Measurements from ENCODE around the gene CTAGE8.
"Not testable (repeated sequence)": the region's sequence is repeated elsewhere in the genome, so short reads cannot be mapped to it uniquely, and the experiment has no call there.

Gene CTAGE8, protein sequence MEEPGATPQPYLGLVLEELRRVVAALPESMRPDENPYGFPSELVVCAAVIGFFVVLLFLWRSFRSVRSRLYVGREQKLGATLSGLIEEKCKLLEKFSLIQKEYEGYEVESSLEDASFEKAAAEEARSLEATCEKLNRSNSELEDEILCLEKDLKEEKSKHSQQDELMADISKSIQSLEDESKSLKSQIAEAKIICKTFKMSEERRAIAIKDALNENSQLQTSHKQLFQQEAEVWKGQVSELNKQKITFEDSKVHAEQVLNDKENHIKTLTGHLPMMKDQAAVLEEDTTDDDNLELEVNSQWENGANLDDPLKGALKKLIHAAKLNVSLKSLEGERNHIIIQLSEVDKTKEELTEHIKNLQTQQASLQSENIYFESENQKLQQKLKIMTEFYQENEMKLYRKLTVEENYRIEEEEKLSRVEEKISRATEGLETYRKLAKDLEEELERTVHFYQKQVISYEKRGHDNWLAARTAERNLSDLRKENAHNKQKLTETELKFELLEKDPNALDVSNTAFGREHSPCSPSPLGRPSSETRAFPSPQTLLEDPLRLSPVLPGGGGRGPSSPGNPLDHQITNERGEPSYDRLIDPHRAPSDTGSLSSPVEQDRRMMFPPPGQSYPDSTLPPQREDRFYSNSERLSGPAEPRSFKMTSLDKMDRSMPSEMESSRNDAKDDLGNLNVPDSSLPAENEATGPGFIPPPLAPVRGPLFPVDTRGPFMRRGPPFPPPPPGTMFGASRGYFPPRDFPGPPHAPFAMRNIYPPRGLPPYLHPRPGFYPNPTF

DNA sequence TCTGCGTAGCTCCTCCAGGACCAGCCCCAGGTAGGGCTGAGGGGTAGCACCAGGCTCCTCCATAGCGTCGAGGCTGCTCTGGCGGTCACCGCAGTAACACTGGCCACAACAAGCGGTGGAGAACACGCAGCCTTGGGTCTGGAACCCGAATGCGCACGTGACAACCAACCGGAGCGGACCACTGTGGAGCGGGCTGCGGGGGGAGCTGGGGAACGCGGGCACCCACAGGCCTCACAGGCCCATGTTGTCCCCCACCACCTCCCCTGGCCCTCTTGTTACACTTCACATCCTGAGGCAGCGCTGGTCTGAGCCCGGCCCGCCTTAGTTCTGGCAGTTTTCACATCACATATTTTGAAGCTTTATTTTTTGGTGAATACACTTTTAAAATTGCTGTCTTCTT is at the start of gene CTAGE8:
Gene CTAGE8 (minus strand): TSS at position 101 of the 400 bp plus-strand sequence. CDS start 38 bp downstream, at position 63.
- H3K36me3 ChIP-seq (ENCODE audit: control insufficient read depth, low read depth, low read length); H3K4me1 ChIP-seq (ENCODE audit: control insufficient read depth, low read depth, low read length); H3K27me3 ChIP-seq (ENCODE audit: control insufficient read depth, insufficient read depth, low read length); H3K9me3 ChIP-seq (ENCODE audit: control insufficient read depth, low read depth, low read length); H3K9ac ChIP-seq (ENCODE audit: low read length); H3K27ac ChIP-seq (ENCODE audit: low read length); H3K4me3 ChIP-seq (ENCODE audit: low read length): not testable (repeated sequence)

DNA sequence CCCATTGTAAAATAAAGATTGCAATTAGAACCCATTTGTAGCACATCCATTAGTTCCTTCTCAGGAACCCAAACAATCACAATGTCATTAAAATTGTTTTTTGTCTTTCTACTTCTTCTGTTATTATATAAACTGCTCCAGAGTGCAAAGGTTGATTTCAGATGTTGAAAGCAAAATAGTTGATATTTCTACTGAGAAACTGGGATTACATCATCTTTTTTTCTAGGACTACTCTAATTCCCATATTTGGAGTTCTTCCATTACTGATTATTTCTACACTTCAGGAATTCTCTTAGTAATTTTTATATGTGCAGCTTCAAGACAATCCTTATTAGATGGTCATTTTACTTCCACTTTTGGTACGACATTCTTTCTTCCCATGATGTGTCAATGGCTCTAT is 48.4 kb upstream of the CTAGE8 start:
- H3K27ac ChIP-seq (ENCODE audit: low read length); H3K4me1 ChIP-seq (ENCODE audit: control insufficient read depth, low read depth, low read length); H3K27me3 ChIP-seq (ENCODE audit: control insufficient read depth, insufficient read depth, low read length); H3K9ac ChIP-seq (ENCODE audit: low read length); H3K36me3 ChIP-seq (ENCODE audit: control insufficient read depth, low read depth, low read length); H3K9me3 ChIP-seq (ENCODE audit: control insufficient read depth, low read depth, low read length); H3K4me3 ChIP-seq (ENCODE audit: low read length): not testable (repeated sequence)

DNA sequence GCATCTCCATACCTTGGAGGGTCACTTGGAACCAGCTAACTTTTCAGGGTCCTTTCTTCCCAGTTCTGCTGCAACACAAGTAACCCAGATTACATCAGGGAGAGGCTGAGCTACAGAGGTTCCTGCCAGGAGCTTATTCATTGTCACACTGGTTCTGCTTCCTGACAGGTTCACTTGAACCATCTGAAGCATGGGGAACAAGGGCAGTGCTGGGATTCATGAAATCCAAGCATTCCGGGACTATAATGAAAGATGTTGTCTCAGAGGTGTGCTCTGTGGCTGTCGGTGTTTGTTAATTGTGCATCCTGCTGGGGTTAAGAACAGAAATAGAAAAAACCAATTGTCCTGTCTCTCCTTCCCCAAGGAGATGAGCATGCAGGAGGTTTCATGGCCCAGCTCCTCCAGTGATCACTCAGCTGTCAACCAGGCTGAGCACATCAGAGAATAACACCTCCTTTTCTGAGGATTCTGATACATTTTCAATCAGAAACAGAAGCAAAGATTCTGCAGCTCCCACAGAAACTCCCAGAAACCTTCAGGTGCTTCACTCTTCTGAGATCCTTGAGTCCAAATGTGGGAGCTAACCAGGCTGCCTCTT is 42.9 kb upstream of the CTAGE8 start, which contains the start of gene OR2A1:
Gene OR2A1 (plus strand): TSS at position 548 of the 598 bp plus-strand sequence. CDS start 5,706 bp downstream, outside the sequence.
- H3K4me1 ChIP-seq (ENCODE audit: control insufficient read depth, low read depth, low read length); H3K9me3 ChIP-seq (ENCODE audit: control insufficient read depth, low read depth, low read length); H3K4me3 ChIP-seq (ENCODE audit: low read length); H3K9ac ChIP-seq (ENCODE audit: low read length); H3K27me3 ChIP-seq (ENCODE audit: control insufficient read depth, insufficient read depth, low read length); H3K27ac ChIP-seq (ENCODE audit: low read length); H3K36me3 ChIP-seq (ENCODE audit: control insufficient read depth, low read depth, low read length): not testable (repeated sequence)

DNA sequence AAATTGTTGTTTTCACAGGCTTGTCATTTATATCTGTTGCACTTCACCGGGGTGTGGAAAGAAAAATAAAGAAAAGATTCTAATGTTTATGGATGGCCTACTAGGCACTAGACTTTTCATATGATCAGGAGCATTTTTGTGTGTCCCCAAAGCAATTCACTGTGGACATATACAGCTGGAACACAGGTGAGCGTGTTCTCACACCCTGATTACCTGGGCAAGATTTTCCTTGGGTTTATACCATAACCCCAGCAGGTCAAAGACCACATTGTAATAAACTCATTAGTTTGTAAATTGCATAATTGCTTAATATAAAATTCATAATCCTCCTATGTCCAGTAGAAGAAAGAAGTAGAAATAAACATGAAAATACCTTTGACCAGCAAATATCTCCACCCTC is 42.1 kb upstream of the CTAGE8 start:
- not testable (repeated sequence) for H3K9me3 ChIP-seq (ENCODE audit: control insufficient read depth, low read depth, low read length)

DNA sequence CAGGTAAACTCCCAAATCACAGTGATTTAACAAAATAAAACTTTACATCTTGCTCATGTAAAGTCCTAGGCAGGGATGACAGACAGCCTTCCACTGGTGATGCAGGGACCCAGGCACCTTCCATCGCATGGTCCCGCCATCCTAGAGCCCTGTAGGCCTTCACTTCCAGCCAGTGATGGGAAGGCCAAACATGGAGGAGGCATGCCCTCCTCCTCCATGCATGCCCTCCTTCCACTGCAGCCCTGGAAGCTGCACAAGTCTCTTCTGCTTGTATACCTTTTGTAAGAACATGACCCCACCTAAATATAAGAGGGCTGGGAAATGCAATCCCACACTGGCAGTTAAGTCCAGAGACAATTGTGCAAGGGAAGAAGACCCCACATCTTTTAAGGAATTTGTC is 40.6 kb upstream of the CTAGE8 start:
- H3K27me3 ChIP-seq (ENCODE audit: control insufficient read depth, insufficient read depth, low read length); H3K9ac ChIP-seq (ENCODE audit: low read length); H3K4me3 ChIP-seq (ENCODE audit: low read length); H3K36me3 ChIP-seq (ENCODE audit: control insufficient read depth, low read depth, low read length); H3K27ac ChIP-seq (ENCODE audit: low read length); H3K4me1 ChIP-seq (ENCODE audit: control insufficient read depth, low read depth, low read length); H3K9me3 ChIP-seq (ENCODE audit: control insufficient read depth, low read depth, low read length): not testable (repeated sequence)

More for the DNA sequence above, 42.1 kb upstream of the CTAGE8 start:
- not testable (repeated sequence) for H3K4me1 ChIP-seq (ENCODE audit: control insufficient read depth, low read depth, low read length); H3K9ac ChIP-seq (ENCODE audit: low read length); H3K36me3 ChIP-seq (ENCODE audit: control insufficient read depth, low read depth, low read length); H3K4me3 ChIP-seq (ENCODE audit: low read length); H3K27me3 ChIP-seq (ENCODE audit: control insufficient read depth, insufficient read depth, low read length); H3K27ac ChIP-seq (ENCODE audit: low read length)

DNA sequence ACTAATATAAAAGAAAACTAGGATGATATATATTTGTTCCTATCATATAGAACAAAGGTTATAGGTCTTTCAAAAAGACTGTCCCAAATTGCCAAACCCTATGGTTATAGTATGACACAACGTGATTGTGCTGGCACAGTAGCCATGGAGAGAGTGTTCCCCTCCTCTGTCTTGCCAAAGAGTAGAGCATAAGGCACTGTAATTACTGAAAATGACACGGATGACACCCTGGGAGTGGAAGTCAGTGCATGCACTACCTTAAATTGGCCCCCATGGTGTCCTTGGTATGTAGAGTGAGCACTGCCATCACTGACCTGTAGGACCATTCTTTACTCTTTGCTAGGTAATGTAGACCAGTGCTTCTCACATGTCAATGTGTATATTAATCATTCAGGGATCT is 36.1 kb upstream of the CTAGE8 start:
- not testable (repeated sequence) for H3K9ac ChIP-seq (ENCODE audit: low read length); H3K36me3 ChIP-seq (ENCODE audit: control insufficient read depth, low read depth, low read length); H3K4me3 ChIP-seq (ENCODE audit: low read length); H3K27ac ChIP-seq (ENCODE audit: low read length); H3K27me3 ChIP-seq (ENCODE audit: control insufficient read depth, insufficient read depth, low read length); H3K4me1 ChIP-seq (ENCODE audit: control insufficient read depth, low read depth, low read length); H3K9me3 ChIP-seq (ENCODE audit: control insufficient read depth, low read depth, low read length)

DNA sequence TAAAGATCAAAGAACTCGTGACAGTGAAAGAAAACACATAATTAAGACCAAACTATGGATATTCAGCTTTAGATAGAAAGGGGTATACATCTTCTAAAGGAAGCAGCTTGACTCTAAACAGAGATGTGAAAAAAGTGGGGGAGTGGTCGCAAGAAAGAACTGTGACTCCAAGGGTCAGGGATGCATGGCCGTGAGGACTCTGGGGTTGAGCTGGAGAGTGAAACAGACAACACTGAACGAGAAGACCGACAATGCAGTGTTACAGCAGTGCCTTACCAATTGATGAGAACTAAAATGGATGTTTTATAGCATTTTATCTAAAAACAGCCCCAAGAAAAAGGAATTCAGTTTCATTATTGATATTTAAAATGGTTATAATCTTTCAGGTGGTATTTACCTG is 34.5 kb upstream of the CTAGE8 start:
- H3K36me3 ChIP-seq (ENCODE audit: control insufficient read depth, low read depth, low read length); H3K27me3 ChIP-seq (ENCODE audit: control insufficient read depth, insufficient read depth, low read length); H3K4me3 ChIP-seq (ENCODE audit: low read length); H3K9me3 ChIP-seq (ENCODE audit: control insufficient read depth, low read depth, low read length); H3K9ac ChIP-seq (ENCODE audit: low read length); H3K27ac ChIP-seq (ENCODE audit: low read length); H3K4me1 ChIP-seq (ENCODE audit: control insufficient read depth, low read depth, low read length): not testable (repeated sequence)

DNA sequence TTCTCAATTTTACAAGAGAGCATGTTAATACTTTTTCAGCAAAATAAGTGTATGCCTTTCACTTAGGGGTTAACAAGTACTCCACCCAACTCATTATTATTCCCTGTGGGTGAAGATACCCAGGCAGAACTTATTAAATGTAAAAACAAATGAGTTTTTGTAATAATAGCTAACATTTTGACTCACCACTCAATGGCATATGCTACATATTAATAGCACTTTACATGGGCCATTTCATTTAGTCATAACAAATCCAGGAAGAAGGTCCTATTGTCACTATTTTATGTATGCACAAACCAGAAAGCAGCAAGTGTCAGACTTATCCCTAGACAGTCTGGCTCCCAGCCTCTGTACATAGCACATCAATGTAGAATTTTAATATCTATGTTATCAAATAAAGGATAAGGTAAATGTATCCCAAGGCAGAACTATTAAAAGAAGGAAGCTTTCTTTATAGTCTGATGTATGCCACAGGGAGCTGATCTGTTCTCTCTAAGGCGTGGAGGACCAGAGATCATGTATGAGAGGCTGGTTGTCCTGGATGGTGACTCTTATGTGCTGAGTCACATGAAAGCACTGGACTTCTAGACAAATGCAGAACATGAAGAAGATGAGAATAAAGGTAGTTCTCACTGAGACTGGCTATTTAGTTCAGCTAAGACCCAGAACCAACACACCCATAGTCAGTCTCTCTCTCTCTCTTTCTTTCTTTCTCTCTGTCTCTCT is 33.7 kb upstream of the CTAGE8 start:
- H3K4me1 ChIP-seq (ENCODE audit: control insufficient read depth, low read depth, low read length); H3K27me3 ChIP-seq (ENCODE audit: control insufficient read depth, insufficient read depth, low read length); H3K9ac ChIP-seq (ENCODE audit: low read length); H3K4me3 ChIP-seq (ENCODE audit: low read length); H3K9me3 ChIP-seq (ENCODE audit: control insufficient read depth, low read depth, low read length); H3K36me3 ChIP-seq (ENCODE audit: control insufficient read depth, low read depth, low read length); H3K27ac ChIP-seq (ENCODE audit: low read length): not testable (repeated sequence)

DNA sequence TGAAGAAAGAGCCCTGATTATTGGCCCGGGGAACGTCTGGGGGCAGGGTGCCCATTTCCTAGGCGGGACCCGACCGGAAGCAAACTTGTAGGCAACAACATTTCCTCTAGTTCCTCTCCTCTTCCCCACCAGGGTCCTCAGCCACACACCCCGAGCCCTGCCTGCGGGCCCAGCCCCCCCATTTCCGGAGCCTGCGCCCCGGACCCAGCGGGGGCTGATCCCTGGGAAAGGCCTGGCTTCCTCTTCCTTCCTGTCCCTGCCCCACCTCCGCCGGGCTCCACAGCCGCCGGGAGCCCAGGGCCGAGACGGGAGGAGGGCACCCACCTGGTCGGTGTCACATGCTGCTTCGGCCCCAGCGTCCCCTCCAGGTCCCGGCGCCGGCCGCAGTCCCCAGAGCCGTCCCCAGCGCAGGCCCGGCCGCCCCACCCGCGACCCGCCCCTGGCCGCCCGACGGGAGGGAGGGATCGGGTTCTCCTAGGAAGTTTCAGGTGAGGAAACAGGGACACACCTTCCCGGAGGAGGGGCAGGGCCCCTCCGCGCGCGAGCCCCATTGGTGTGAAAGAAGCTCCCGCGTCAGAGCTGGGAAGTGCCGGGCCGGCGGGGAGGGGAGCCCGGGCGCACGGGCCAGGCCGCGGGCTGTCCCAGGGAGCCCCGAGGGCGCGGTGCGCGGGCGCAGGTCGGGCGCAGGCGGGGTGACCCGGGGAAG is 24.9 kb upstream of the CTAGE8 start:
- H3K9me3 ChIP-seq (ENCODE audit: control insufficient read depth, low read depth, low read length); H3K27ac ChIP-seq (ENCODE audit: low read length); H3K4me3 ChIP-seq (ENCODE audit: low read length); H3K9ac ChIP-seq (ENCODE audit: low read length); H3K4me1 ChIP-seq (ENCODE audit: control insufficient read depth, low read depth, low read length); H3K27me3 ChIP-seq (ENCODE audit: control insufficient read depth, insufficient read depth, low read length); H3K36me3 ChIP-seq (ENCODE audit: control insufficient read depth, low read depth, low read length): not testable (repeated sequence)

DNA sequence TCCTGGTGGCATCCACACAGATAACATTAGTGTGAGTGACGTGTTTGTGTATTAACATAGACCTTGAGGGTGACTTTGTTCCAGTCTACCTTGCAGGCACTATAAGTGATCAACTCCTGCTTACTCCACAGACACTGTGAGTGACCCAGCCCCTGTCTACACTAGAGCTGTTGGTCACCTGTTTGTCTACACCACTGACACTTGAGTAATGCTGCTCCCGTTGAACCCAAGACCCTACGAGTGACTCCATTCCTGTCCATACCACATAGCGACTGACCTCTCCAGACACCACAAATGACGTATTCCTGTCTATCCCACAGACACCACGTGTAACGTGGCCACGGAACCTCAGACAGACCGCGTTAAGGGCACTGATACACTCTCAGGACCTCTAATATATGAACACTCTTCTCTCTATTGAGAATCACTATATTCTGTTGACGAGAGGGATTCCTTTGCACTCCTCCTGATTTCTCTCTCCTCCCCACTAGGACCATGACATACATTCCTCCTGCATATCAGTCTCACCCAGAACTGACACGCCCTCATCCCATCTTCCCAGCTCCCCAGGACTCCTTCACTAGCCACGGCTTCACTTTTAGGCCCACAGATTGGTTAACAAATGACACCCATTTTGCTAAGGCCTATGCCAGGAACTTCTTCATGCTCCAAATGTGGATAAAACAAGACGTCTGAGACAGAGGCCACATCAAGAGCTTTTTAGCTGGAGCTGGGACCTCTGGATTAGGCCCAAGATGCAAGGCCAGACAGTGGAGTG is 23.5 kb upstream of the CTAGE8 start:
- not testable (repeated sequence) for H3K4me3 ChIP-seq (ENCODE audit: low read length); H3K4me1 ChIP-seq (ENCODE audit: control insufficient read depth, low read depth, low read length); H3K9me3 ChIP-seq (ENCODE audit: control insufficient read depth, low read depth, low read length); H3K27ac ChIP-seq (ENCODE audit: low read length); H3K27me3 ChIP-seq (ENCODE audit: control insufficient read depth, insufficient read depth, low read length); H3K9ac ChIP-seq (ENCODE audit: low read length); H3K36me3 ChIP-seq (ENCODE audit: control insufficient read depth, low read depth, low read length)

Measured in iPS-18a (cell line).